ENCODE data around the gene STK39. TPM values are rescaled to one million over a fixed set of nuclear protein-coding genes. Genes with fewer than 3 reads are reported as not detected.

Gene STK39
- total RNA-seq, 2 experiments from 2014 or later: 7.9 to 9.5 TPM

- no peak overlapping the region for H3K27ac Mint-ChIP-seq
- intact Hi-C loops (cut with DNase I, micrococcal nuclease): no loop called here
- no peak for TF ChIP-seq CTCF (IDR thresholded peaks at IDR 0.05)
- no peak overlapping the region for H3K4me3 ChIP-seq (ENCODE audit: low read length)
- H3K27me3 Mint-ChIP-seq: no peaks in the 10 kb centered on the region
- H3K9me3 Mint-ChIP-seq: no peaks in the 10 kb centered on the region
- H3K36me3 Mint-ChIP-seq (ENCODE audit: low read depth): peaks cover 55% of the 10 kb centered on the region
- POLR2A ChIA-PET: no interaction called here
- no peak overlapping the region for H3K4me3 Mint-ChIP-seq
- H3K27ac ChIP-seq (ENCODE audit: low read depth in 1 of 2, low read length in 2 of 2): no peak overlapping the region
- DNase-seq: no peak
- ATAC-seq (ENCODE audit: poor library complexity): no peak
- CTCF ChIA-PET: no interaction called here
- H3K36me3 ChIP-seq (ENCODE audit: insufficient read depth, low read length): peaks cover 16% of the 10 kb centered on the region
- H3K4me1 Mint-ChIP-seq (ENCODE audit: low read depth): no peaks in the 10 kb centered on the region
- H3K4me1 ChIP-seq (ENCODE audit: insufficient read depth, low read length): no peaks in the 10 kb centered on the region
- H3K9me3 ChIP-seq (ENCODE audit: control insufficient read depth in 1 of 2, insufficient read depth in 1 of 2, low read length in 2 of 2): no peaks in the 10 kb centered on the region
- no peaks in the 10 kb centered on the region for H3K27me3 ChIP-seq (ENCODE audit: control insufficient read depth in 1 of 2, insufficient read depth in 2 of 2, low read length in 2 of 2)
Observed at GRCh38 chr2:168032091-168032490, 215.3 kb downstream of the STK39 start.

DNA sequence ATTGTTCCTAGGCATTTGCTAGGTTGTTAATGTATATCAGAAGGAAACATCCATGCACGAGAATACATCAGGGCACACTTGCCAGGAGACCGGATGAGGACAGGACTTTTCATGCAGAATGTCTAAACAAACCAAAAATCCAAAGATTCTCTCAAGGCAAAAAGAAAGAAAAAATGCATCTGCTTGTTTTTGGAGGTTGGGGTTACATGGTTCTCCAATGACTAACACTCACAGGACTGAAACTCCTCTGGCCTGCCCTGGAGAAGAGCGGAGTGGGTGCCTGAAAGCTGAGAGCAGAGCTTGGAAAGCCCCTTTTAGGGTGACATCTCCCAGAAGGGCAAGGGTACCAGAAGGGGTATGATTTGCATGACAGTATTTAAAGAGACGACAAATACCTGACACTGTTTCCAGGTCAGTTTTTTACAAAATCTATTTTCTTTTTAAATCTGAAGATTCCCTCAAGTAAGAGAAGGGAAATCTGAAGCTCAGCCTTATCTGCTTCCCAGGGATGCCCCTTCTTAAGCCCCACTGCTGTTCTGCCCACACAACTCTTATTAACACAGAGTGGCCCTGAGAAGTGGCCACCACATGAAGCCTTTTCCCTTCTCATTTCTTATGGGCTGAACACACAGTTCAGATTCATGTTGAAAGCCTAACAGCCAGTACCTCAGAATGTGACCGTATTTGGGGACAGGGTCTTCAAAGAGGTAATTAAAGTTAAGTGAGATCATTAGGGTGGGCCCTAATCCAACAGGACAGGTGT lies 216.4 kb downstream of the STK39 start:
- no peaks in the 10 kb centered on the region for H3K27me3 ChIP-seq (ENCODE audit: control insufficient read depth in 1 of 2, insufficient read depth in 2 of 2, low read length in 2 of 2)
- H3K4me1 ChIP-seq (ENCODE audit: insufficient read depth, low read length): no peaks in the 10 kb centered on the region
- no peaks in the 10 kb centered on the region for H3K4me1 Mint-ChIP-seq (ENCODE audit: low read depth)
- ATAC-seq (ENCODE audit: poor library complexity): no peak
- CTCF ChIA-PET: no interaction called here
- H3K9me3 Mint-ChIP-seq: no peaks in the 10 kb centered on the region
- TF ChIP-seq CTCF (IDR thresholded peaks at IDR 0.05): no peak
- peaks cover 20% of the 10 kb centered on the region for H3K36me3 ChIP-seq (ENCODE audit: insufficient read depth, low read length)
- no peak for DNase-seq
- no peak overlapping the region for H3K4me3 ChIP-seq (ENCODE audit: low read length)
- no peak overlapping the region for H3K4me3 Mint-ChIP-seq
- H3K27ac Mint-ChIP-seq: no peak overlapping the region
- H3K27me3 Mint-ChIP-seq: no peaks in the 10 kb centered on the region
- H3K9me3 ChIP-seq (ENCODE audit: control insufficient read depth in 1 of 2, insufficient read depth in 1 of 2, low read length in 2 of 2): no peaks in the 10 kb centered on the region
- POLR2A ChIA-PET: no interaction called here
- no peak overlapping the region for H3K27ac ChIP-seq (ENCODE audit: low read depth in 1 of 2, low read length in 2 of 2)
- H3K36me3 Mint-ChIP-seq (ENCODE audit: low read depth): peaks cover 63% of the 10 kb centered on the region
- intact Hi-C loops (cut with DNase I, micrococcal nuclease): no loop called here

GRCh38 chr2:168029071-168029470 lies 218.3 kb downstream of the STK39 start:
- ATAC-seq (ENCODE audit: poor library complexity): no peak
- intact Hi-C loops (cut with DNase I, micrococcal nuclease): no loop called here

More at GRCh38 chr2:168029071-168029470, 218.3 kb downstream of the STK39 start:
- no peaks in the 10 kb centered on the region for H3K4me1 ChIP-seq (ENCODE audit: insufficient read depth, low read length)
- H3K36me3 ChIP-seq (ENCODE audit: insufficient read depth, low read length): peaks cover 29% of the 10 kb centered on the region
- Mint-ChIP-seq H3K4me3 (no peak overlapping the region), H3K27ac (no peak overlapping the region), H3K9me3 (no peaks in the 10 kb centered on the region), H3K27me3 (no peaks in the 10 kb centered on the region), H3K36me3 (ENCODE audit: low read depth) (peaks cover 60% of the 10 kb centered on the region), H3K4me1 (ENCODE audit: low read depth) (no peaks in the 10 kb centered on the region)
- ChIA-PET CTCF (no interaction called here), POLR2A (interaction anchor here (1.1 kb wide), 1 partner anchor 15 kb away, joined by 3 read pairs; no protein-coding TSS in a partner anchor)
- H3K27me3 ChIP-seq (ENCODE audit: control insufficient read depth in 1 of 2, insufficient read depth in 2 of 2, low read length in 2 of 2): no peaks in the 10 kb centered on the region
- no peak overlapping the region for H3K27ac ChIP-seq (ENCODE audit: low read depth in 1 of 2, low read length in 2 of 2)
- DNase-seq: no peak
- no peak overlapping the region for H3K4me3 ChIP-seq (ENCODE audit: low read length)
- no peak for TF ChIP-seq CTCF (IDR thresholded peaks at IDR 0.05)
- no peaks in the 10 kb centered on the region for H3K9me3 ChIP-seq (ENCODE audit: control insufficient read depth in 1 of 2, insufficient read depth in 1 of 2, low read length in 2 of 2)
